WI38 (cell line): ENCODE data around the gene SMPX.

Experiments used
- H3K4me3 ChIP-seq: 2 replicates; pipeline ENCODE4 v1.5.1; 2011; ENCODE audit warnings: low read depth, mild to moderate bottlenecking, control low read depth, low read length
- CTCF ChIP-seq: IDR thresholded peaks from 2 replicates; pipeline ENCODE4 v1.5.1; 2012; ENCODE audit warnings: low read depth, mild to moderate bottlenecking, control low read depth, low read length

The SMPX gene

DNA sequence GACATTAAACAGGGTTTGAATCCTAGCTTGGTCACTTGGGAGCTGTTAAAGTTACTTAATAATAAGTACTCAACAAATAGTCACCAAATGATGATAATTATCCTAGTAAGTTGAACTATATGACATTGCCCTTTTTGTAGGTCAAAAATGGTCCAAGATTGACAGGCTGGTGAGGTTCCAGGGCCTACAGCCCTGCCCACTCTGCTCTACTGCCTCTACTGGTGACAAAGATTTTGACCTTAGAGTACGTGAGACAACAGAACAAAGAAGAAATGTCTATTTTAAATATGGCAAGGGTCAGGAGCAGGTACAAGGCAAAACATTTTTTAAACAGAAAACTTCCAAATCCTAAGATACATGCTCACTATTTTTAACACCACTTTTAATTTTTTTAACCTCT is 572 bp upstream of the SMPX start:
- H3K4me3 ChIP-seq = no peak overlapping the region
- no peak for TF ChIP-seq CTCF

GRCh38 chrX:21756785-21757529 is 959 bp downstream of the SMPX start:
- H3K4me3 ChIP-seq = no peak overlapping the region
- no peak for TF ChIP-seq CTCF

GRCh38 chrX:21749924-21750323 is 8.0 kb downstream of the SMPX start:
- no peak for TF ChIP-seq CTCF
- no peak overlapping the region for H3K4me3 ChIP-seq

DNA sequence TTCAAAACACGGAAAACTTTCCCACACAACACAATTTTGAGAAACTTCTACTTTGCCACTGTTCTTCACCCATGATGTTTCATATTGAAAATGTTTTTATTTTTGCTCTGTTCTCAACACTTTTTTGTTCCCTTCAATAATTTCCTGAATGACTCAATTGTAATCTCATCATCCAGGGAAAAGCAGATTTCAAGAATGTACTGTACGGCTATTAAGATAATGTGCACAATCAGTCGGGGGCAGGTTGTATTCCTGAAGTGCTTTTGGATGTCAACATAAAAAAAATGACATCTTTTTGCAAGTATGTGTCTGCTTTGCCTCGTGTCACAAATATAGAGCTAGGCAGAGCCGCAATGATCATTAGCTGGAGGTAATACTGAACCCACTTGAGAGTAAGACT is 9.7 kb downstream of the SMPX start:
- H3K4me3 ChIP-seq = no peak overlapping the region
- TF ChIP-seq CTCF = no peak

GRCh38 chrX:21747558-21747957 is 10.4 kb downstream of the SMPX start:
- no peak overlapping the region for H3K4me3 ChIP-seq

GRCh38 chrX:21745756-21746155 is 12.2 kb downstream of the SMPX start:
- TF ChIP-seq CTCF = peak; percentile 60
- H3K4me3 ChIP-seq = no peak overlapping the region

More at GRCh38 chrX:21747558-21747957, 10.4 kb downstream of the SMPX start:
- TF ChIP-seq CTCF = no peak

- TF ChIP-seq CTCF = no peak
- H3K4me3 ChIP-seq = no peak overlapping the region
Observed at GRCh38 chrX:21744721-21745120, 13.2 kb downstream of the SMPX start.
